Stomach (tissue), 9 donors: ENCODE data around the gene CNTN4. TPM values are rescaled to one million over a fixed set of nuclear protein-coding genes. Genes with fewer than 3 reads are reported as not detected.
A peak's percentile ranks its signal among the peaks of the same experiment; 100 is the strongest.

Source experiments
- DNase-seq, 2 donors: peaks; one replicate each; pipeline versions ENCODE4 v3.0.0 to v3.0.0-alpha.2; 2013 to 2019
- H3K27ac ChIP-seq, 5 donors: fragments of 200-600 bp in 4 of 5; sonication (generic) in 4 of 5; one replicate each; pipeline ENCODE4 v1.5.1; 2013 to 2019; ENCODE audit warnings: mild to moderate bottlenecking in 1 of 5, moderate library complexity in 1 of 5
- H3K27me3 ChIP-seq, 3 donors: fragments of 200-600 bp; sonication (generic); one replicate each; pipeline ENCODE4 v1.5.1; 2017 to 2019; ENCODE audit warnings: mixed run types in 1 of 3
- H3K36me3 ChIP-seq, 4 donors: fragments of 200-600 bp; sonication (generic); 1 replicate in 3 of 4; 2 replicates in 1 of 4; pipeline ENCODE4 v1.5.1; 2016 to 2019
- H3K4me1 ChIP-seq, 4 donors: fragments of 200-600 bp; sonication (generic); one replicate each; pipeline ENCODE4 v1.5.1; 2016 to 2019
- H3K4me3 ChIP-seq, 4 donors: fragments of 200-600 bp; sonication (generic) in 3 of 4; one replicate each; pipeline ENCODE4 v1.5.1; 2016 to 2019; ENCODE audit warnings: mild to moderate bottlenecking in 1 of 4
- H3K9me3 ChIP-seq, 4 donors: fragments of 200-600 bp; sonication (generic); one replicate each; pipeline ENCODE4 v1.5.1; 2016 to 2019
- CTCF ChIP-seq, 7 experiments: fragments of 450-650 bp in 4 of 7; fragments of 200-600 bp in 3 of 7; sonication (generic) in 3 of 7; IDR thresholded peaks; one replicate each; pipeline ENCODE4 v1.5.1; 2016 to 2019; ENCODE audit warnings: antibody characterized with exemption in 7 of 7, control low read depth in 2 of 7, mild to moderate bottlenecking in 1 of 7
- EP300 ChIP-seq: sonication (generic); formaldehyde crosslinking; IDR thresholded peaks from one replicate; pipeline ENCODE4 v1.6.1; 2017; ENCODE audit warnings: antibody characterized with exemption
- POLR2A ChIP-seq, 4 donors: fragments of 450-650 bp; IDR thresholded peaks; one replicate each; pipeline ENCODE4 v1.6.1; 2016; ENCODE audit warnings: antibody characterized with exemption in 4 of 4, control low read depth in 2 of 4, mild to moderate bottlenecking in 1 of 4, moderate library complexity in 1 of 4
- POLR2AphosphoS5 ChIP-seq, 3 donors: sonication (generic); formaldehyde crosslinking; IDR thresholded peaks; one replicate each; pipeline ENCODE4 v1.6.1; 2016; ENCODE audit warnings: antibody characterized with exemption in 3 of 3
- WGBS, 5 donors: extraction: QIAGEN DNeasy Blood & Tissue Kit in 3 of 5; methylation state at CpG; one replicate each; pipeline versions ENCODE4 v1.1.5 to v1.1.7; 2013 to 2018; 5-methylcytosine and 5-hydroxymethylcytosine counted together
- intact Hi-C: fragments of 100-400 bp; cut with DNase I; formaldehyde crosslinking; loops from one replicate; pipeline ENCODE4 v1.15.1; 2023; ENCODE audit warnings: low total_unique reads
- polyA plus RNA-seq, 3 donors: library from polyadenylated mRNA; stranded (reverse); fragments of 200-250 nt; gene quantifications; one replicate each; pipeline ENCODE4 v1.2.3, GENCODE V29; 2013
- total RNA-seq, 5 donors: library from RNA; depleted of rRNA; stranded (reverse); fragments of >200 nt; gene quantifications; one replicate each; pipeline versions ENCODE4 v1.1.0 to v1.2.3, GENCODE V29; 2014 to 2016
- donor health status: healthy with polysubstance abuse.
- donor health status: Bipolar disorder and iron deficiency.
- donor health status: healthy.

Gene CNTN4
- total and polyA plus RNA-seq, 8 donors = 0.45 to 97.0 (median 5.6) TPM

GRCh38 chr3:2765002-2765579, 666.4 kb downstream of the CNTN4 start:
- Histone ChIP-seq H3K9me3 (no peaks in the 10 kb centered on the region), H3K4me3 (no peak overlapping the region), H3K27me3 (no peaks in the 10 kb centered on the region), H3K36me3 (no peaks in the 10 kb centered on the region), H3K4me1 (no peaks in the 10 kb centered on the region), H3K27ac (no peak overlapping the region)
- intact Hi-C loops = no loop called here
- peak in 1 of 2 donors; percentile 28 for DNase-seq
- TF ChIP-seq CTCF (IDR thresholded peaks at IDR 0.05) (no peak), POLR2AphosphoS5 (IDR thresholded peaks at IDR 0.05) (no peak), EP300 (no peak)
- 34 to 51% (median 40%) methylated on average over 9 of the region's 9 CpGs for WGBS, 5 donors

- Histone ChIP-seq H3K9me3 (no peaks in the 10 kb centered on the region), H3K27ac (no peak overlapping the region), H3K36me3 (no peaks in the 10 kb centered on the region), H3K4me1 (peaks cover 0 to 6% (median 0%) of the 10 kb centered on the region in 4 donors), H3K27me3 (no peaks in the 10 kb centered on the region), H3K4me3 (no peak overlapping the region)
- WGBS, 5 donors = 14 to 26% (median 20%) methylated on average over 2 of the region's 2 CpGs
- TF ChIP-seq POLR2AphosphoS5 (IDR thresholded peaks at IDR 0.05) (no peak), POLR2A (IDR thresholded peaks at IDR 0.05) (no peak), CTCF (IDR thresholded peaks at IDR 0.05) (no peak), EP300 (no peak)
- intact Hi-C loops = no loop called here
- peak in 1 of 2 donors; percentile 42 for DNase-seq
Measured at GRCh38 chr3:2770451-2770850, 671.8 kb downstream of the CNTN4 start.

GRCh38 chr3:2771193-2771592, 672.5 kb downstream of the CNTN4 start:
- no peak for DNase-seq
- Histone ChIP-seq H3K4me3 (no peak overlapping the region), H3K9me3 (no peaks in the 10 kb centered on the region), H3K4me1 (peaks cover 0 to 6% (median 0%) of the 10 kb centered on the region in 4 donors), H3K36me3 (no peaks in the 10 kb centered on the region), H3K27me3 (no peaks in the 10 kb centered on the region), H3K27ac (no peak overlapping the region)
- intact Hi-C loops = no loop called here
- TF ChIP-seq EP300 = no peak
- TF ChIP-seq POLR2A (IDR thresholded peaks at IDR 0.05) = no peak
- no peak for TF ChIP-seq POLR2AphosphoS5 (IDR thresholded peaks at IDR 0.05)
- TF ChIP-seq CTCF (IDR thresholded peaks at IDR 0.05) = no peak

- intact Hi-C loops = no loop called here
- Histone ChIP-seq H3K4me3 (no peak overlapping the region), H3K27ac (no peak overlapping the region), H3K27me3 (no peaks in the 10 kb centered on the region), H3K4me1 (peaks cover 0 to 6% (median 0%) of the 10 kb centered on the region in 4 donors), H3K36me3 (no peaks in the 10 kb centered on the region), H3K9me3 (no peaks in the 10 kb centered on the region)
- DNase-seq = no peak
- TF ChIP-seq CTCF (IDR thresholded peaks at IDR 0.05) (no peak), POLR2AphosphoS5 (IDR thresholded peaks at IDR 0.05) (no peak), EP300 (no peak), POLR2A (IDR thresholded peaks at IDR 0.05) (no peak)
- 66 to 75% (median 74%) methylated on average over 5 of the region's 5 CpGs for WGBS, 5 donors
Measured at GRCh38 chr3:2771741-2772140, 673.1 kb downstream of the CNTN4 start.
